ENCODE data around the gene ATP8A2.

DNA sequence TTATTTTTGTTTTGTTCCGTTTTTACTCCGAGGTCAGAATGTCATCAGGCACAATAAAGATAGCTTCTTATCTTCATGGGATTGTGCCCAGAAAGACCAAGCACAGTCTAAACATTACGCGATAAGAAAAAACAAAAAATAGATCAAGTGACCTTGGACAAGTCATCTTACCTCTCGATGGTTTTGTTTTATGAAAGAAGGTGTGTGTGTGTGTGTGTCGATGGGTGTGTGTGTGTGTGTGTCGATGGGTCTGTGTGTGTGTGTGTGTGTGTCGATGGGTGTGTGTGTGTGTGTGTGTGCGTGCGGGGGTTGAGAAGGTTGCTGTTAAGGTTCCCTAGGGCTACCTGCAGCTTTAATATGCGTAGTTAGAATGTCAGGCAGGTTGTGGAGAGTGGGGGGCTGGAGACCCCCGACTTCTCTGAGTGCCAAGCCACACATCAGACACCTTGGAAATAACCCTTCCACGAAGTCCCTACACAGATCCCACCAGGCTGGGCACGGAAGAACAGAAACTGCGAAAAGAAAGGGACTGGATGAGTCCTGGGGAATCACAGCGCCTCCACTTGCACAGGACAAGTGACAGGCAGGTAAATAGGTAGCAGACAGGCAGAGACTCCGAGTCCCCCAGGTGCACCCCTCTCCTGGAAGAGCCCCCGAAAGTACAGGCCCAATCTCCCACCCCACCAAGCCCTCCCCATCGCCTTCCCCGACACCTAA, 458 bp upstream of the ATP8A2 start:
- TF ChIP-seq, protein P1, sequence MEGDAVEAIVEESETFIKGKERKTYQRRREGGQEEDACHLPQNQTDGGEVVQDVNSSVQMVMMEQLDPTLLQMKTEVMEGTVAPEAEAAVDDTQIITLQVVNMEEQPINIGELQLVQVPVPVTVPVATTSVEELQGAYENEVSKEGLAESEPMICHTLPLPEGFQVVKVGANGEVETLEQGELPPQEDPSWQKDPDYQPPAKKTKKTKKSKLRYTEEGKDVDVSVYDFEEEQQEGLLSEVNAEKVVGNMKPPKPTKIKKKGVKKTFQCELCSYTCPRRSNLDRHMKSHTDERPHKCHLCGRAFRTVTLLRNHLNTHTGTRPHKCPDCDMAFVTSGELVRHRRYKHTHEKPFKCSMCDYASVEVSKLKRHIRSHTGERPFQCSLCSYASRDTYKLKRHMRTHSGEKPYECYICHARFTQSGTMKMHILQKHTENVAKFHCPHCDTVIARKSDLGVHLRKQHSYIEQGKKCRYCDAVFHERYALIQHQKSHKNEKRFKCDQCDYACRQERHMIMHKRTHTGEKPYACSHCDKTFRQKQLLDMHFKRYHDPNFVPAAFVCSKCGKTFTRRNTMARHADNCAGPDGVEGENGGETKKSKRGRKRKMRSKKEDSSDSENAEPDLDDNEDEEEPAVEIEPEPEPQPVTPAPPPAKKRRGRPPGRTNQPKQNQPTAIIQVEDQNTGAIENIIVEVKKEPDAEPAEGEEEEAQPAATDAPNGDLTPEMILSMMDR (IDR thresholded peaks at IDR 0.05; ENCODE audit: poor library complexity, severe bottlenecking): peak; percentile 30
- TF ChIP-seq EP300 (conservative IDR thresholded peaks at IDR 0.05; ENCODE audit: poor library complexity, severe bottlenecking): no peak
- no peak for TF ChIP-seq TAF1 (IDR thresholded peaks at IDR 0.05; ENCODE audit: low read depth)
